Osteoblast (primary cell): ENCODE data around the gene SBNO2. TPM values are rescaled to one million over a fixed set of nuclear protein-coding genes. Genes with fewer than 3 reads are reported as not detected.

Experiments
- DNase-seq: peaks from one replicate; pipeline ENCODE4 v3.0.0; 2011; ENCODE audit warnings: low spot score, mixed read lengths; ENCODE audit not compliant: insufficient read length; ENCODE audit errors: missing footprints
- H2AFZ ChIP-seq: 2 replicates; pipeline ENCODE4 v1.6.0; 2011; ENCODE audit warnings: mild to moderate bottlenecking, low read length
- H3K27ac ChIP-seq: 2 replicates; pipeline ENCODE4 v1.5.1; 2011; ENCODE audit warnings: mild to moderate bottlenecking, low read depth, low read length, moderate library complexity
- H3K27me3 ChIP-seq: 2 replicates; pipeline ENCODE4 v1.6.0; 2012; ENCODE audit warnings: mild to moderate bottlenecking, control low read depth, inconsistent platforms, low read length, moderate library complexity; ENCODE audit not compliant: insufficient read depth
- H3K36me3 ChIP-seq: 2 replicates; pipeline ENCODE4 v1.5.1; 2011; ENCODE audit warnings: mild to moderate bottlenecking, low read length, control low read depth, moderate library complexity; ENCODE audit not compliant: insufficient read depth
- H3K4me1 ChIP-seq: 2 replicates; pipeline ENCODE4 v1.5.1; 2011; ENCODE audit warnings: mild to moderate bottlenecking, low read length, control low read depth, moderate library complexity; ENCODE audit not compliant: insufficient read depth
- H3K4me2 ChIP-seq: 2 replicates; pipeline ENCODE4 v1.6.0; 2011; ENCODE audit warnings: mild to moderate bottlenecking, low read length; ENCODE audit not compliant: insufficient read depth
- H3K4me3 ChIP-seq: fragments of 200-600 bp; sonication (generic); 3 replicates; pipeline ENCODE4 v1.5.1; 2012; ENCODE audit warnings: mild to moderate bottlenecking, low read length, inconsistent platforms; ENCODE audit not compliant: insufficient read depth
- H3K79me2 ChIP-seq: 2 replicates; pipeline ENCODE4 v1.6.0; 2012; ENCODE audit warnings: mild to moderate bottlenecking, low read length, control low read depth, inconsistent platforms; ENCODE audit not compliant: insufficient read depth
- H3K9me3 ChIP-seq: 2 replicates; pipeline ENCODE4 v1.5.1; 2011; ENCODE audit warnings: low read depth, low read length, control low read depth
- H4K20me1 ChIP-seq: 2 replicates; pipeline ENCODE4 v1.6.0; 2012; ENCODE audit warnings: mild to moderate bottlenecking, low read length, control low read depth; ENCODE audit not compliant: insufficient read depth
- CTCF ChIP-seq: IDR thresholded peaks from 2 replicates; pipeline ENCODE4 v1.5.1; 2011; ENCODE audit warnings: mild to moderate bottlenecking, low read depth, low read length, moderate library complexity; ENCODE audit errors: extremely low read depth
- total RNA-seq: library from RNA; depleted of rRNA; stranded (reverse); fragments of >200 nt; gene quantifications from 2 replicates; pipeline ENCODE4 v1.2.3, GENCODE V29; 2012

SBNO2 gene
- total RNA-seq, 1 donor, result 69.1 TPM

- Histone ChIP-seq H3K36me3 (no peaks in the 10 kb centered on the region), H3K27me3 (no peaks in the 10 kb centered on the region), H3K4me1 (no peaks in the 10 kb centered on the region), H3K79me2 (no peaks in the 10 kb centered on the region), H4K20me1 (peaks cover 2% of the 10 kb centered on the region), H3K27ac (no peak overlapping the region), H3K4me2 (no peak overlapping the region), H3K4me3 (no peak overlapping the region), H3K9me3 (no peaks in the 10 kb centered on the region), H2AFZ (no peak overlapping the region)
- DNase-seq, result peak; percentile 94
- no peak for TF ChIP-seq CTCF
These were observed 91.7 kb downstream of the SBNO2 start for GRCh38 chr19:1082165-1082927.

GRCh38 chr19:1081301-1082164 is 92.5 kb downstream of the SBNO2 start:
- DNase-seq, result no peak
- Histone ChIP-seq H3K27ac (no peak overlapping the region), H3K4me2 (peak overlapping the region; percentile 23), H3K36me3 (no peaks in the 10 kb centered on the region), H4K20me1 (peaks cover 2% of the 10 kb centered on the region), H3K9me3 (no peaks in the 10 kb centered on the region), H3K79me2 (no peaks in the 10 kb centered on the region), H3K27me3 (no peaks in the 10 kb centered on the region), H2AFZ (no peak overlapping the region), H3K4me1 (no peaks in the 10 kb centered on the region), H3K4me3 (no peak overlapping the region)
- TF ChIP-seq CTCF, result no peak

DNA sequence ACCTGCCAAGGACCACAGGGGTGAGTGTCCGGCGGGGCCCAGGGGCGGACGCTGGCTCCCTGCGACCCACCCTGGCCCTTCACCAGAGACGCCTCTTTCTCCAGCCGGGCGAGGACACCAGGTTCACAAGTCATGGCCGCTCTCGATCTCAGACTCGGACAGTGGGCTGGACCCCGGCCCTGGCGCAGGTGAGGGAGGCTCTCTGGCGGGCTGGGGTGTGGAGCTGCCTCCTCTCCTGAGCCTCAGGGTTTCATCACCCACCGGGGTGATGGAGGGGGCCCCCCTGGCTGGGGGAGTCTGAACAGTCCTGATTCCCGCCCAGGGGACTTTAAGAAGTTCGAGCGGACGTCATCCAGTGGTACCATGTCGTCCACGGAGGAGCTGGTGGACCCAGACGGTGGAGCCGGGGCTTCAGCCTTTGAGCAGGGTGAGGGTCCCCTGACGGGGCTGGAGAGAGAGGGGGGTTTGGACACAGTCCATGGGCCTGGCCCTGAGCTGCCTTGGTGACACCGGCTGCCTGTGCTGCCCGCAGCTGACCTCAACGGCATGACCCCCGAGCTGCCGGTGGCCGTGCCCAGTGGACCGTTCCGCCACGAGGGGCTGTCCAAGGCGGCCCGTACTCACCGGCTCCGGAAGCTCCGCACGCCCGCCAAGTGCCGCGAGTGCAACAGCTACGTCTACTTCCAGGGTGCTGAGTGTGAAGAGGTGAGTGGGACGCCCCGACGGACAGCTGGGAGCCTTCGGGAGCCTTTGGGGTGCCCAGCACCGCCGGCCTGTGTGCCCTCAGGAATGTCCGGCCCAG is 93.5 kb downstream of the SBNO2 start:
- no peak overlapping the region for H3K4me3 ChIP-seq
- no peaks in the 10 kb centered on the region for H3K27me3 ChIP-seq
- H3K4me2 ChIP-seq, result no peak overlapping the region
- H4K20me1 ChIP-seq, result no peaks in the 10 kb centered on the region
- TF ChIP-seq CTCF, result no peak
- DNase-seq, result no peak
- no peaks in the 10 kb centered on the region for H3K36me3 ChIP-seq
- H3K9me3 ChIP-seq, result no peaks in the 10 kb centered on the region
- no peaks in the 10 kb centered on the region for H3K4me1 ChIP-seq
- no peaks in the 10 kb centered on the region for H3K79me2 ChIP-seq
- H3K27ac ChIP-seq, result no peak overlapping the region
- H2AFZ ChIP-seq, result no peak overlapping the region
